ENCODE data around the gene CPN1. TPM values are rescaled to one million over a fixed set of nuclear protein-coding genes. Genes with fewer than 3 reads are reported as not detected.

Gene CPN1
- total and polyA plus RNA-seq, 2 experiments from 2014 or later = 0.32 TPM; not detected in 1

GRCh38 chr10:100104300-100104699 lies 22.6 kb upstream of the CPN1 start (continued):
- no peak for TF ChIP-seq ZNF462 (CRISPR knock-in tag; IDR thresholded peaks at IDR 0.05)
- no peak for TF ChIP-seq STAT1 (IDR thresholded peaks at IDR 0.05; ENCODE audit: unreplicated experiment)
- no peak for TF ChIP-seq POLR2AphosphoS5 (IDR thresholded peaks at IDR 0.05; ENCODE audit: low read depth)

- H3K4me1 ChIP-seq (ENCODE audit: insufficient read depth) = no peaks in the 10 kb centered on the region
- no peaks in the 10 kb centered on the region for H3K27me3 Mint-ChIP-seq (ENCODE audit: insufficient read depth, low read depth, poor library complexity)
- peaks cover 7% of the 10 kb centered on the region; the same call in 2 of the 3 replicates for H3K4me1 Mint-ChIP-seq
- H3K4me3 ChIP-seq = no peak overlapping the region
- TF ChIP-seq STAT1 (IDR thresholded peaks at IDR 0.05; ENCODE audit: unreplicated experiment) (no peak), REST (IDR thresholded peaks at IDR 0.05; ENCODE audit: unreplicated experiment) (no peak), ZNF114 (CRISPR knock-in tag; IDR thresholded peaks at IDR 0.05) (no peak)
- no peak overlapping the region for H3K27ac ChIP-seq (ENCODE audit: low read depth)
- H3K4me3 Mint-ChIP-seq = no peak overlapping the region
- H4K20me1 ChIP-seq (replicated peaks; ENCODE audit: insufficient read depth) = no peaks in the 10 kb centered on the region
- H3K27me3 ChIP-seq (ENCODE audit: insufficient read depth) = no peaks in the 10 kb centered on the region
- no peak for DNase-seq (ENCODE audit: low spot score)
- H3K36me3 ChIP-seq (ENCODE audit: insufficient read depth) = no peaks in the 10 kb centered on the region; the same call in 1 of the 2 replicates
- H3K27ac Mint-ChIP-seq = no peak overlapping the region
- ATAC-seq = no peak
- peaks cover 9% of the 10 kb centered on the region; the same call in 1 of the 3 replicates for H3K36me3 Mint-ChIP-seq (ENCODE audit: low read depth)
- peaks cover 18% of the 10 kb centered on the region for H3K9me3 Mint-ChIP-seq
- H3K4me2 ChIP-seq = no peak overlapping the region
- no peak overlapping the region for H2AFZ ChIP-seq
- no peaks in the 10 kb centered on the region for H3K79me2 ChIP-seq (replicated peaks; ENCODE audit: insufficient read depth)
- no peaks in the 10 kb centered on the region for H3K9me2 ChIP-seq (ENCODE audit: insufficient read depth)
- no peaks in the 10 kb centered on the region for H3F3A ChIP-seq (replicated peaks; ENCODE audit: low read depth)
Measured at GRCh38 chr10:100103581-100103980, 21.9 kb upstream of the CPN1 start.
